H9 (cell line): ENCODE measurements around the gene MAPK6. TPM values are rescaled to one million over a fixed set of nuclear protein-coding genes. Genes with fewer than 3 reads are reported as not detected.

Experiments
- DNase-seq: peaks from one replicate; pipeline ENCODE4 v3.0.0-alpha.2; 2017
- H2AFZ ChIP-seq: one replicate; pipeline ENCODE4 v1.6.1; 2013; ENCODE audit warnings: mild to moderate bottlenecking, low read length, control low read depth, moderate library complexity
- H2AK5ac ChIP-seq: 2 replicates; pipeline ENCODE4 v1.6.1; 2013; ENCODE audit warnings: low read length, control low read depth, mixed read lengths; ENCODE audit not compliant: insufficient read length
- H2BK120ac ChIP-seq: one replicate; pipeline ENCODE4 v1.6.1; 2013; ENCODE audit warnings: low read depth, mild to moderate bottlenecking, low read length, control low read depth, inconsistent platforms; ENCODE audit not compliant: poor library complexity, severe bottlenecking
- H2BK12ac ChIP-seq: 2 replicates; pipeline ENCODE4 v1.6.1; 2013; ENCODE audit warnings: low read length, control low read depth, mixed read lengths, low read depth; ENCODE audit not compliant: insufficient read length
- H2BK15ac ChIP-seq: 2 replicates; pipeline ENCODE4 v1.6.1; 2013; ENCODE audit warnings: low read depth, low read length, control low read depth
- H2BK20ac ChIP-seq: one replicate; pipeline ENCODE4 v1.6.1; 2013; ENCODE audit warnings: low read depth, mild to moderate bottlenecking, low read length, control low read depth, inconsistent platforms; ENCODE audit not compliant: poor library complexity, severe bottlenecking
- H2BK5ac ChIP-seq: 2 replicates; pipeline ENCODE4 v1.6.1; 2013; ENCODE audit warnings: low read length, control low read depth, mixed read lengths; ENCODE audit not compliant: insufficient read length
- H3K14ac ChIP-seq: 2 replicates; pipeline ENCODE4 v1.6.1; 2013; ENCODE audit warnings: low read length, control low read depth; ENCODE audit not compliant: insufficient read depth
- H3K18ac ChIP-seq: 2 replicates; pipeline ENCODE4 v1.6.1; 2013; ENCODE audit warnings: low read depth, mild to moderate bottlenecking, mixed read lengths, low read length, control low read depth; ENCODE audit not compliant: insufficient read length
- H3K23ac ChIP-seq: 2 replicates; pipeline ENCODE4 v1.6.1; 2013; ENCODE audit warnings: low read length, control low read depth, mixed read lengths, low read depth; ENCODE audit not compliant: insufficient read length
- H3K23me2 ChIP-seq: 2 replicates; pipeline ENCODE4 v1.6.1; 2013; ENCODE audit warnings: low read depth, mild to moderate bottlenecking, mixed read lengths, low read length, control low read depth; ENCODE audit not compliant: insufficient read length, poor library complexity, severe bottlenecking
- H3K27ac ChIP-seq: 2 replicates; pipeline ENCODE4 v1.5.1; 2013; ENCODE audit warnings: low read length, control low read depth, mixed read lengths, low read depth; ENCODE audit not compliant: insufficient read length
- H3K27me3 ChIP-seq: 2 replicates; pipeline ENCODE4 v1.6.1; 2013; ENCODE audit warnings: low read length, control low read depth, inconsistent platforms; ENCODE audit not compliant: insufficient read depth
- H3K4ac ChIP-seq: 2 replicates; pipeline ENCODE4 v1.6.1; 2013; ENCODE audit warnings: low read depth, mild to moderate bottlenecking, control low read depth, inconsistent platforms, low read length, moderate library complexity
- H3K4me1 ChIP-seq: 2 replicates; pipeline ENCODE4 v1.6.1; 2013; ENCODE audit warnings: low read length, control low read depth, inconsistent platforms; ENCODE audit not compliant: insufficient read depth
- H3K4me2 ChIP-seq: 2 replicates; pipeline ENCODE4 v1.6.1; 2013; ENCODE audit warnings: low read length, control low read depth, mixed read lengths; ENCODE audit not compliant: insufficient read length, insufficient read depth
- H3K56ac ChIP-seq: 2 replicates; pipeline ENCODE4 v1.6.1; 2013; ENCODE audit warnings: low read depth, mild to moderate bottlenecking, mixed read lengths, low read length, control low read depth; ENCODE audit not compliant: insufficient read length
- H3K79me1 ChIP-seq: 2 replicates; pipeline ENCODE4 v1.6.1; 2013; ENCODE audit warnings: low read depth, mild to moderate bottlenecking, moderate library complexity, low read length, control low read depth, inconsistent platforms; ENCODE audit not compliant: insufficient read depth, poor library complexity, severe bottlenecking
- H3K79me2 ChIP-seq: 2 replicates; pipeline ENCODE4 v1.6.1; 2013; ENCODE audit warnings: low read length, control low read depth, inconsistent platforms; ENCODE audit not compliant: insufficient read depth
- H3K9ac ChIP-seq: 2 replicates; pipeline ENCODE4 v1.6.1; 2013; ENCODE audit warnings: low read length, control low read depth, mixed read lengths; ENCODE audit not compliant: insufficient read length; ENCODE audit errors: extremely low read depth
- H3K9me3 ChIP-seq: one replicate; pipeline ENCODE4 v1.6.1; 2013; ENCODE audit warnings: low read depth, low read length, inconsistent platforms; ENCODE audit not compliant: control insufficient read depth
- H3T11ph ChIP-seq: one replicate; pipeline ENCODE4 v1.6.1; 2013; ENCODE audit warnings: mild to moderate bottlenecking, low read length, control low read depth, inconsistent platforms
- H4K20me1 ChIP-seq: one replicate; pipeline ENCODE4 v1.6.1; 2013; ENCODE audit not compliant: control insufficient read depth, insufficient read length, insufficient read depth
- H4K5ac ChIP-seq: 2 replicates; pipeline ENCODE4 v1.6.1; 2013; ENCODE audit warnings: low read depth, mild to moderate bottlenecking, mixed read lengths, low read length, control low read depth; ENCODE audit not compliant: insufficient read length
- H4K8ac ChIP-seq: replicated peaks from 2 replicates; pipeline ENCODE4 v1.6.1; 2013; ENCODE audit warnings: low read length, control low read depth, mixed read lengths, low read depth; ENCODE audit not compliant: insufficient read length
- H4K91ac ChIP-seq: 2 replicates; pipeline ENCODE4 v1.6.1; 2013; ENCODE audit warnings: low read depth, mild to moderate bottlenecking, moderate library complexity, mixed read lengths, low read length, control low read depth; ENCODE audit not compliant: insufficient read length
- H3K27ac Mint-ChIP-seq, 3 experiments: 2 replicates in 2 of 3; 3 replicates in 1 of 3; pipeline ENCODE4 v1.8.0; 2020 to 2021; ENCODE audit warnings: mixed read lengths in 3 of 3, mild to moderate bottlenecking in 1 of 3, moderate library complexity in 1 of 3
- H3K27me3 Mint-ChIP-seq: 2 replicates; pipeline ENCODE4 v1.8.0; 2021; ENCODE audit warnings: low read depth, mild to moderate bottlenecking, moderate library complexity, mixed read lengths
- H3K36me3 Mint-ChIP-seq, 3 experiments: 2 replicates in 2 of 3; 3 replicates in 1 of 3; pipeline ENCODE4 v1.8.0; 2020 to 2021; ENCODE audit warnings: low read depth in 3 of 3, mixed read lengths in 3 of 3; ENCODE audit not compliant: insufficient read depth in 1 of 3
- H3K4me1 Mint-ChIP-seq, 2 experiments: 2 replicates each; pipeline ENCODE4 v1.8.0; 2020; ENCODE audit warnings: mixed read lengths in 2 of 2
- H3K4me3 Mint-ChIP-seq, 2 experiments: 2 replicates in 1 of 2; 3 replicates in 1 of 2; pipeline ENCODE4 v1.8.0; 2020 to 2021; ENCODE audit warnings: mild to moderate bottlenecking in 2 of 2, mixed read lengths in 2 of 2, moderate library complexity in 1 of 2
- H3K9me3 Mint-ChIP-seq, 2 experiments: 2 replicates in 1 of 2; 3 replicates in 1 of 2; pipeline ENCODE4 v1.8.0; 2020; ENCODE audit warnings: mild to moderate bottlenecking in 2 of 2, mixed read lengths in 2 of 2, moderate library complexity in 1 of 2
- WGBS: extraction: QIAGEN DNeasy Blood & Tissue Kit; methylation state at CpG from one replicate; pipeline ENCODE4 v1.1.7; 2013; ENCODE audit warnings: missing lambda C conversion rate, low lambda C conversion rate, mixed read lengths; ENCODE audit not compliant: insufficient read length; ENCODE audit errors: extremely low coverage; 5-methylcytosine and 5-hydroxymethylcytosine counted together
- total RNA-seq: library from RNA; stranded (reverse); gene quantifications from 2 replicates; pipeline ENCODE4 v1.2.1, GENCODE V29; 2021
- TF ChIP-seq, protein P1 (sequence below): fragments of 200-600 bp; sonication (generic); conservative IDR thresholded peaks from 3 replicates; pipeline ENCODE4 v1.8.0; 2021; ENCODE audit warnings: antibody characterized with exemption, mild to moderate bottlenecking

MAPK6 gene
- total RNA-seq, 1 experiment from 2014 or later = 88.6 TPM

DNA sequence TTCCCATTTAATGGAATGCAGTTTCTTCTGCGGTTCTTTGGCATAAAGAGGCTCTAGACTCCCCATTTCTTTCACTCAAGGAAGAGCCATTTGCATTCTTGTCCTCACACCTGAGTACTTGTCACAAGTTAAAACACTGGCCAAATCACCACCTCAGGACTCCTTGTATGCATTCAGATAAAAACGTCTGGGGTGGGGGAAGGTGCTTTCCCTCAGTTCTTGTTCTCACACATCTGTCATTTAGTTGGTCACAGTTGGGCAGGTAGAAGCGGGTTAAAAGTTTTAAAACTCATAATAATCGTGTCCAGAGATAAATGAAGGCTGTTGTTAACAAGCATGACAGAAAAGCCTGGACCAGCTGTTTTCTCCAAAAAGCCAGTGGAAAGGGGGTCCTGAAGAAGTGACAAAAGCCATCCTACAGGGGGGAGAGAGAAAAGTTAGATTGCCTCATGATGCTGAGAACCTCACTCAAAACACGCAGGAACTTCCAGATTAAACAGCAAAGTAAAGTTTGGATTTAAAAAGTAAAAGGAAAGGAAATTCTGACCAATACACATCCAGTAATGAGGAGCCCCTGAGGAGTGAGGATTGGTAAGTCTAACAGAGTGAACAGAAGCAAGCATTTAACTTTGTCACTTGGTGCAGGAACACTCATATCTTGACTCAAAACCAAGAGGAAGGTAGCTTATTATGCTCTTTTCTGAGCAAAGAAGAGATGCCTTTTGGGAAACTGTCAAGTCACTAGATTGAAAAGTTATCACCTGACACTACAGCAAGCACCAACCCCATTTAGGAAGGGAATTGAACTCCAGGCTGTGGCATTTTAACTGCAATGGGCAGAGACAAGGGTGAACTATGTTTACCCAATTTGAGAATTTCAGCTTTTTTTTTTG, 90.8 kb downstream of the MAPK6 start:
- H3K27ac ChIP-seq = no peak overlapping the region
- H3K18ac ChIP-seq = no peak overlapping the region
- H2BK15ac ChIP-seq = no peak overlapping the region
- H3T11ph ChIP-seq = no peak overlapping the region
- peaks cover 3% of the 10 kb centered on the region; the same call in 1 of the 2 replicates for H3K4me1 ChIP-seq
- H3K79me1 ChIP-seq = no peaks in the 10 kb centered on the region
- no peak overlapping the region for H3K9ac ChIP-seq
- no peaks in the 10 kb centered on the region for H3K27me3 ChIP-seq
- H2BK5ac ChIP-seq = no peak overlapping the region
- no peak overlapping the region for H3K23ac ChIP-seq
- H3K9me3 Mint-ChIP-seq = peaks cover 0 to 2% of the 10 kb centered on the region in 2 experiments; a peak in 1 of 5 replicates
- no peaks in the 10 kb centered on the region for H3K23me2 ChIP-seq
- no peak overlapping the region for H3K14ac ChIP-seq
- peaks cover 13% of the 10 kb centered on the region in 2 experiments for H3K4me1 Mint-ChIP-seq
- H3K27ac Mint-ChIP-seq = no peak overlapping the region
- no peaks in the 10 kb centered on the region for H4K20me1 ChIP-seq
- H4K5ac ChIP-seq = no peak overlapping the region
- H2AK5ac ChIP-seq = no peak overlapping the region
- no peak overlapping the region for H2BK20ac ChIP-seq
- H3K4me2 ChIP-seq = no peak overlapping the region
- no peak overlapping the region for H4K91ac ChIP-seq
- H2AFZ ChIP-seq = no peak overlapping the region
- no peak overlapping the region for H3K56ac ChIP-seq
- H3K4ac ChIP-seq = no peak overlapping the region
- no peaks in the 10 kb centered on the region for H3K27me3 Mint-ChIP-seq
- H2BK120ac ChIP-seq = no peak overlapping the region
- WGBS = no CpG with 5 or more reads among the region's 5 CpGs
- TF ChIP-seq, protein P1, sequence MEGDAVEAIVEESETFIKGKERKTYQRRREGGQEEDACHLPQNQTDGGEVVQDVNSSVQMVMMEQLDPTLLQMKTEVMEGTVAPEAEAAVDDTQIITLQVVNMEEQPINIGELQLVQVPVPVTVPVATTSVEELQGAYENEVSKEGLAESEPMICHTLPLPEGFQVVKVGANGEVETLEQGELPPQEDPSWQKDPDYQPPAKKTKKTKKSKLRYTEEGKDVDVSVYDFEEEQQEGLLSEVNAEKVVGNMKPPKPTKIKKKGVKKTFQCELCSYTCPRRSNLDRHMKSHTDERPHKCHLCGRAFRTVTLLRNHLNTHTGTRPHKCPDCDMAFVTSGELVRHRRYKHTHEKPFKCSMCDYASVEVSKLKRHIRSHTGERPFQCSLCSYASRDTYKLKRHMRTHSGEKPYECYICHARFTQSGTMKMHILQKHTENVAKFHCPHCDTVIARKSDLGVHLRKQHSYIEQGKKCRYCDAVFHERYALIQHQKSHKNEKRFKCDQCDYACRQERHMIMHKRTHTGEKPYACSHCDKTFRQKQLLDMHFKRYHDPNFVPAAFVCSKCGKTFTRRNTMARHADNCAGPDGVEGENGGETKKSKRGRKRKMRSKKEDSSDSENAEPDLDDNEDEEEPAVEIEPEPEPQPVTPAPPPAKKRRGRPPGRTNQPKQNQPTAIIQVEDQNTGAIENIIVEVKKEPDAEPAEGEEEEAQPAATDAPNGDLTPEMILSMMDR = no peak
- H3K36me3 Mint-ChIP-seq = no peaks in the 10 kb centered on the region
- H4K8ac ChIP-seq = no peak overlapping the region
- no peak overlapping the region for H2BK12ac ChIP-seq
- H3K4me3 Mint-ChIP-seq = no peak overlapping the region
- DNase-seq = no peak
- no peaks in the 10 kb centered on the region for H3K79me2 ChIP-seq
- no peaks in the 10 kb centered on the region for H3K9me3 ChIP-seq
